GM19397 (cell line): ENCODE data around the gene SPG7.
"Not testable (repeated sequence)": the region's sequence is repeated elsewhere in the genome, so short reads cannot be mapped to it uniquely, and the experiment has no call there.

Experiments
- ATAC-seq: cut with Tn5 transposase; IDR thresholded peaks from one replicate; pipeline ENCODE4 v1.9.1; 2021; ENCODE audit warnings: mild to moderate bottlenecking, moderate library complexity; ENCODE audit not compliant: unreplicated experiment

SPG7 gene

GRCh38 chr16:89507834-89508590 is at the start of gene SPG7:
TSS of gene SPG7 (plus strand) at chr16:89508403. CDS start at chr16:89508418, 15 bp downstream.
- ATAC-seq = peak; percentile 76

GRCh38 chr16:89458551-89458950 is 49.7 kb upstream of the SPG7 start:
- ATAC-seq = no peak

GRCh38 chr16:89458967-89459366 is 49.2 kb upstream of the SPG7 start:
- ATAC-seq = no peak

GRCh38 chr16:89460556-89460955 is 47.6 kb upstream of the SPG7 start:
- ATAC-seq = no peak

GRCh38 chr16:89461890-89462289 is 46.3 kb upstream of the SPG7 start:
- not testable (repeated sequence) for ATAC-seq

GRCh38 chr16:89462639-89463038 is 45.6 kb upstream of the SPG7 start:
- ATAC-seq = not testable (repeated sequence)

GRCh38 chr16:89463312-89463711 is 44.9 kb upstream of the SPG7 start:
- ATAC-seq = not testable (repeated sequence)

GRCh38 chr16:89466920-89467319 is 41.3 kb upstream of the SPG7 start:
- ATAC-seq = no peak

- ATAC-seq = no peak
Measured at GRCh38 chr16:89467382-89467781, 40.8 kb upstream of the SPG7 start.

- no peak for ATAC-seq
Measured at GRCh38 chr16:89472711-89473075, 35.5 kb upstream of the SPG7 start.

- no peak for ATAC-seq
Measured at GRCh38 chr16:89473136-89473712, 35.0 kb upstream of the SPG7 start.

- ATAC-seq = no peak
Measured at GRCh38 chr16:89473791-89474414, 34.3 kb upstream of the SPG7 start.

GRCh38 chr16:89475144-89475543 is 33.1 kb upstream of the SPG7 start:
- ATAC-seq = no peak

GRCh38 chr16:89476379-89476778 is 31.8 kb upstream of the SPG7 start:
- no peak for ATAC-seq

- ATAC-seq = no peak
Measured at GRCh38 chr16:89476811-89477261, 31.4 kb upstream of the SPG7 start.

GRCh38 chr16:89478576-89479221 is 29.5 kb upstream of the SPG7 start:
- ATAC-seq = no peak

- no peak for ATAC-seq
Measured at GRCh38 chr16:89481356-89481955, 26.7 kb upstream of the SPG7 start.

- ATAC-seq = no peak
Measured at GRCh38 chr16:89482150-89482816, 25.9 kb upstream of the SPG7 start.

- ATAC-seq = no peak
Measured at GRCh38 chr16:89482817-89483205, 25.4 kb upstream of the SPG7 start.

GRCh38 chr16:89484041-89484501 is 24.1 kb upstream of the SPG7 start:
- ATAC-seq = no peak
